ENCODE results near the gene PTPN14. TPM values are rescaled to one million over a fixed set of nuclear protein-coding genes. Genes with fewer than 3 reads are reported as not detected.
"Not testable (repeated sequence)": the region's sequence is repeated elsewhere in the genome, so short reads cannot be mapped to it uniquely, and the experiment has no call there.

Gene PTPN14
- total and polyA plus RNA-seq, 2 donors from 2014 or later = 5.1 to 87.2 TPM

GRCh38 chr1:214523124-214523824 lies 28.1 kb downstream of the PTPN14 start:
- TF ChIP-seq CTCF (IDR thresholded peaks at IDR 0.05; ENCODE audit: borderline replicate concordance, extremely low read depth, insufficient read depth) = no peak
- no peaks in the 10 kb centered on the region for H3K27me3 ChIP-seq (ENCODE audit: control insufficient read depth, insufficient read depth, low read length)
- H3K27ac ChIP-seq (ENCODE audit: low read depth in 2 of 2, low read length in 2 of 2) = no peak overlapping the region
- no peak overlapping the region for H3K9ac ChIP-seq (ENCODE audit: low read length in 3 of 3)
- intact Hi-C loops (cut with DNase I) = no loop called here
- DNase-seq (no peak), FAIRE-seq (no peak)
- H3K4me1 ChIP-seq (ENCODE audit: control insufficient read depth in 2 of 3, insufficient read depth in 2 of 3, low read depth in 1 of 3, low read length in 3 of 3) = peaks cover 4 to 16% (median 5%) of the 10 kb centered on the region in 3 donors
- H3K9me3 ChIP-seq (ENCODE audit: control insufficient read depth in 2 of 3, insufficient read depth in 1 of 3, low read length in 3 of 3) = no peaks in the 10 kb centered on the region
- no peaks in the 10 kb centered on the region for H3K36me3 ChIP-seq (ENCODE audit: control insufficient read depth in 2 of 3, insufficient read depth in 3 of 3, low read length in 3 of 3)
- H3K4me3 ChIP-seq (ENCODE audit: low read length in 3 of 3) = no peak overlapping the region

- H3K27me3 ChIP-seq (ENCODE audit: control insufficient read depth, insufficient read depth, low read length); DNase-seq; H3K9ac ChIP-seq (ENCODE audit: low read length in 3 of 3); H3K4me3 ChIP-seq (ENCODE audit: low read length in 3 of 3); intact Hi-C loops (cut with DNase I); H3K36me3 ChIP-seq (ENCODE audit: control insufficient read depth in 2 of 3, insufficient read depth in 3 of 3, low read length in 3 of 3); H3K27ac ChIP-seq (ENCODE audit: low read depth in 2 of 2, low read length in 2 of 2); H3K9me3 ChIP-seq (ENCODE audit: control insufficient read depth in 2 of 3, insufficient read depth in 1 of 3, low read length in 3 of 3); FAIRE-seq: not testable (repeated sequence)
- H3K4me1 ChIP-seq (ENCODE audit: control insufficient read depth in 2 of 3, insufficient read depth in 2 of 3, low read depth in 1 of 3, low read length in 3 of 3) = peaks cover 5 to 16% (median 9%) of the 10 kb centered on the region in 3 donors
Observed at GRCh38 chr1:214521458-214521857, 29.9 kb downstream of the PTPN14 start.

- no peak overlapping the region for H3K9ac ChIP-seq (ENCODE audit: low read length in 3 of 3)
- TF ChIP-seq CTCF (IDR thresholded peaks at IDR 0.05; ENCODE audit: borderline replicate concordance, extremely low read depth, insufficient read depth) = no peak
- no peaks in the 10 kb centered on the region for H3K27me3 ChIP-seq (ENCODE audit: control insufficient read depth, insufficient read depth, low read length)
- H3K27ac ChIP-seq (ENCODE audit: low read depth in 2 of 2, low read length in 2 of 2) = no peak overlapping the region
- H3K36me3 ChIP-seq (ENCODE audit: control insufficient read depth in 2 of 3, insufficient read depth in 3 of 3, low read length in 3 of 3) = no peaks in the 10 kb centered on the region
- FAIRE-seq (no peak), DNase-seq (peak in 3 of 5 donors; percentile 33 to 76 (median 64))
- intact Hi-C loops (cut with DNase I) = no loop called here
- H3K9me3 ChIP-seq (ENCODE audit: control insufficient read depth in 2 of 3, insufficient read depth in 1 of 3, low read length in 3 of 3) = no peaks in the 10 kb centered on the region
- peaks cover 5 to 24% (median 9%) of the 10 kb centered on the region in 3 donors for H3K4me1 ChIP-seq (ENCODE audit: control insufficient read depth in 2 of 3, insufficient read depth in 2 of 3, low read depth in 1 of 3, low read length in 3 of 3)
- no peak overlapping the region for H3K4me3 ChIP-seq (ENCODE audit: low read length in 3 of 3)
Observed at GRCh38 chr1:214520544-214521165, 30.7 kb downstream of the PTPN14 start.

- no peaks in the 10 kb centered on the region for H3K9me3 ChIP-seq (ENCODE audit: control insufficient read depth in 2 of 3, insufficient read depth in 1 of 3, low read length in 3 of 3)
- FAIRE-seq (no peak), DNase-seq (no peak)
- H3K36me3 ChIP-seq (ENCODE audit: control insufficient read depth in 2 of 3, insufficient read depth in 3 of 3, low read length in 3 of 3) = no peaks in the 10 kb centered on the region
- no peak overlapping the region for H3K27ac ChIP-seq (ENCODE audit: low read depth in 2 of 2, low read length in 2 of 2)
- H3K4me3 ChIP-seq (ENCODE audit: low read length in 3 of 3) = no peak overlapping the region
- H3K9ac ChIP-seq (ENCODE audit: low read length in 3 of 3) = no peak overlapping the region
- H3K27me3 ChIP-seq (ENCODE audit: control insufficient read depth, insufficient read depth, low read length) = no peaks in the 10 kb centered on the region
- H3K4me1 ChIP-seq (ENCODE audit: control insufficient read depth in 2 of 3, insufficient read depth in 2 of 3, low read depth in 1 of 3, low read length in 3 of 3) = peaks cover 0 to 14% (median 6%) of the 10 kb centered on the region in 3 donors
- intact Hi-C loops (cut with DNase I) = no loop called here
- no peak for TF ChIP-seq CTCF (IDR thresholded peaks at IDR 0.05; ENCODE audit: borderline replicate concordance, extremely low read depth, insufficient read depth)
Observed at GRCh38 chr1:214518361-214518760, 33.0 kb downstream of the PTPN14 start.

Measured in kidney (tissue), 14 donors.